Ishikawa (cell line): ENCODE measurements around the gene ATF7IP2.

ENCODE experiments used
- CEBPB ChIP-seq: IDR thresholded peaks from 2 replicates; pipeline ENCODE4 v1.6.1; 2012
- CREB1 ChIP-seq: IDR thresholded peaks from 2 replicates; pipeline ENCODE4 v1.6.1; 2012; ENCODE audit warnings: low read depth
- EGR1 ChIP-seq: IDR thresholded peaks from 2 replicates; pipeline ENCODE4 v1.6.1; 2012
- EP300 ChIP-seq: IDR thresholded peaks from 2 replicates; pipeline ENCODE4 v1.6.1; 2012; ENCODE audit warnings: borderline replicate concordance
- MAX ChIP-seq: IDR thresholded peaks from 2 replicates; pipeline ENCODE4 v1.6.1; 2012
- NFIC ChIP-seq: IDR thresholded peaks from 2 replicates; pipeline ENCODE4 v1.6.1; 2012
- RAD21 ChIP-seq: IDR thresholded peaks from 2 replicates; pipeline ENCODE4 v1.6.1; 2012; ENCODE audit warnings: low read depth
- REST ChIP-seq: IDR thresholded peaks from 2 replicates; pipeline ENCODE4 v1.6.1; 2012; ENCODE audit warnings: low read depth, mild to moderate bottlenecking
- TAF1 ChIP-seq: IDR thresholded peaks from 2 replicates; pipeline ENCODE4 v1.6.1; 2012; ENCODE audit warnings: low read depth, mild to moderate bottlenecking
- TCF12 ChIP-seq: IDR thresholded peaks from 2 replicates; pipeline ENCODE4 v1.6.1; 2012; ENCODE audit warnings: low read depth
- TEAD4 ChIP-seq: IDR thresholded peaks from 2 replicates; pipeline ENCODE4 v1.6.1; 2012
- YY1 ChIP-seq: IDR thresholded peaks from 2 replicates; pipeline ENCODE4 v1.6.1; 2012; ENCODE audit warnings: low read depth
- ZBTB7A ChIP-seq: IDR thresholded peaks from 2 replicates; pipeline ENCODE4 v1.6.1; 2012; ENCODE audit warnings: low read depth
- TF ChIP-seq, protein P1 (sequence below): IDR thresholded peaks from 2 replicates; pipeline ENCODE4 v1.6.1; 2012

DNA sequence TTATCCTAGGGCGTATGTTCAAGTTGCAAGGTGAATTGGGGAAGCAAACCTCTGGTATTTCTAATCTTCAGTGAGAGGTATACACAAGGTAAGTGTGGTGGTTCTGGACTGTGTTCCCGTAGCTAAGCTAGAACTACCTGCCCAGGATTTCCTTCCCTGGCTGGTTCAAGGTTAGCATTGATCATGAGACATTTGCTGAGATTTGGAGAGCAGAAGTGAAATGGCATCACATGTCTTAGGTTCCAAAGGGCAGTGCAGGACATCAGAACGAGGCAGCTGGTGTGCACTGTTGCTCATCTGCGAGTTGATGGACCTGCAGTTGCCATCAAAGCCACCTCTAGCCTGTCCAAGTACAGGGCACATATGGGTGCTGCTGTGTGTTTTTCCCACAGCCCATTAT, 99.3 kb downstream of the ATF7IP2 start:
- no peak for TF ChIP-seq RAD21
- no peak for TF ChIP-seq EP300
- no peak for TF ChIP-seq CEBPB
- no peak for TF ChIP-seq NFIC
- no peak for TF ChIP-seq TEAD4
- no peak for TF ChIP-seq REST
- TF ChIP-seq EGR1, result no peak
- no peak for TF ChIP-seq CREB1
- no peak for TF ChIP-seq MAX
- TF ChIP-seq YY1, result no peak
- TF ChIP-seq TCF12, result no peak
- TF ChIP-seq, protein P1, sequence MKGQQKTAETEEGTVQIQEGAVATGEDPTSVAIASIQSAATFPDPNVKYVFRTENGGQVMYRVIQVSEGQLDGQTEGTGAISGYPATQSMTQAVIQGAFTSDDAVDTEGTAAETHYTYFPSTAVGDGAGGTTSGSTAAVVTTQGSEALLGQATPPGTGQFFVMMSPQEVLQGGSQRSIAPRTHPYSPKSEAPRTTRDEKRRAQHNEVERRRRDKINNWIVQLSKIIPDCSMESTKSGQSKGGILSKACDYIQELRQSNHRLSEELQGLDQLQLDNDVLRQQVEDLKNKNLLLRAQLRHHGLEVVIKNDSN, result no peak
- TF ChIP-seq TAF1, result no peak
- TF ChIP-seq ZBTB7A, result no peak
